HEK293 (cell line): ENCODE measurements around the gene MTR.

Experiments
- CTCF ChIA-PET: fragments of 350-600 bp; formaldehyde crosslinking; extraction: SDS; loops from one replicate; lab custom pipeline; 2021; ENCODE audit warnings: antibody characterized with exemption; lab: Yijun Ruan, JAX
- POLR2A ChIA-PET: fragments of 300-600 bp; formaldehyde crosslinking; extraction: SDS; loops from one replicate; lab custom pipeline; 2020; ENCODE audit warnings: antibody characterized with exemption, inconsistent platforms; lab: Yijun Ruan, JAX
- H3K27ac ChIP-seq: fragments of 200-500 bp; sonication (Bioruptor generic); 2 replicates; pipeline ENCODE4 v1.5.1; 2014; ENCODE audit warnings: low read depth, low read length, control low read depth, inconsistent platforms; ENCODE audit errors: extremely low read depth
- H3K36me3 ChIP-seq, 2 experiments: fragments of 200-500 bp in 1 of 2; sonication (Bioruptor generic) in 1 of 2; 1 replicate in 1 of 2; 2 replicates in 1 of 2; pipeline ENCODE4 v1.5.1; 2014 to 2017; ENCODE audit warnings: inconsistent platforms in 2 of 2, low read length in 2 of 2; ENCODE audit not compliant: control insufficient read depth in 2 of 2, insufficient read depth in 1 of 2
- H3K4me1 ChIP-seq: fragments of 200-500 bp; sonication (Bioruptor generic); 2 replicates; pipeline ENCODE4 v1.5.1; 2014; ENCODE audit warnings: mild to moderate bottlenecking, low read length, inconsistent platforms; ENCODE audit not compliant: control insufficient read depth, insufficient read depth
- H3K4me3 ChIP-seq: 2 replicates; pipeline ENCODE4 v1.5.1; 2011; ENCODE audit warnings: low read depth, mild to moderate bottlenecking, control low read depth, low read length, moderate library complexity
- H3K9me3 ChIP-seq: fragments of 200-500 bp; sonication (Bioruptor generic); 2 replicates; pipeline ENCODE4 v1.5.1; 2014; ENCODE audit warnings: low read depth, low read length, inconsistent platforms; ENCODE audit not compliant: control insufficient read depth, insufficient read depth
- ELK4 ChIP-seq: IDR thresholded peaks from 2 replicates; pipeline ENCODE4 v1.6.1; 2011; ENCODE audit warnings: mild to moderate bottlenecking, low read depth, low read length, borderline replicate concordance
- GLI4 ChIP-seq: fragments of 450-650 bp; formaldehyde crosslinking; IDR thresholded peaks from 2 replicates; pipeline ENCODE4 v1.5.1; 2016; ENCODE audit warnings: missing biosample characterization, missing genetic modification characterization
- GLIS1 ChIP-seq: fragments of 450-650 bp; formaldehyde crosslinking; IDR thresholded peaks from 2 replicates; pipeline ENCODE4 v1.5.1; 2016; ENCODE audit warnings: missing biosample characterization, missing genetic modification characterization
- GLIS2 ChIP-seq: fragments of 450-650 bp; formaldehyde crosslinking; IDR thresholded peaks from 2 replicates; pipeline ENCODE4 v1.5.1; 2016; ENCODE audit warnings: missing biosample characterization, missing genetic modification characterization
- IKZF3 ChIP-seq: fragments of 450-650 bp; IDR thresholded peaks from 2 replicates; pipeline ENCODE4 v1.5.0; 2018; ENCODE audit warnings: missing biosample characterization, mild to moderate bottlenecking, missing genetic modification characterization, moderate library complexity
- MZF1 ChIP-seq: fragments of 450-650 bp; formaldehyde crosslinking; IDR thresholded peaks from 2 replicates; pipeline ENCODE4 v1.5.1; 2017; ENCODE audit warnings: missing biosample characterization, missing genetic modification characterization, borderline replicate concordance
- PRDM1 ChIP-seq: fragments of 450-650 bp; formaldehyde crosslinking; IDR thresholded peaks from 2 replicates; pipeline ENCODE4; 2016; ENCODE audit warnings: missing biosample characterization, missing genetic modification characterization
- SP7 ChIP-seq: fragments of 450-650 bp; formaldehyde crosslinking; IDR thresholded peaks from 2 replicates; pipeline ENCODE4 v1.5.1; 2016; ENCODE audit warnings: missing biosample characterization, missing genetic modification characterization
- ZNF133 ChIP-seq: fragments of 450-650 bp; formaldehyde crosslinking; IDR thresholded peaks from 2 replicates; pipeline ENCODE4 v1.5.1; 2016; ENCODE audit warnings: missing biosample characterization, missing genetic modification characterization
- ZNF148 ChIP-seq: fragments of 450-650 bp; formaldehyde crosslinking; IDR thresholded peaks from 2 replicates; pipeline ENCODE4 v1.5.0; 2017; ENCODE audit warnings: missing biosample characterization, missing genetic modification characterization, borderline replicate concordance
- ZNF184 ChIP-seq: fragments of 450-650 bp; IDR thresholded peaks from 2 replicates; pipeline ENCODE4 v1.5.1; 2018; ENCODE audit warnings: missing biosample characterization, mild to moderate bottlenecking, missing genetic modification characterization
- ZNF266 ChIP-seq: fragments of 450-650 bp; formaldehyde crosslinking; IDR thresholded peaks from 2 replicates; pipeline ENCODE4 v1.5.1; 2016; ENCODE audit warnings: missing biosample characterization, missing genetic modification characterization, low read depth
- ZNF366 ChIP-seq: fragments of 450-650 bp; formaldehyde crosslinking; conservative IDR thresholded peaks from 2 replicates; pipeline ENCODE4 v1.5.1; 2016; ENCODE audit warnings: missing biosample characterization, missing genetic modification characterization
- ZNF416 ChIP-seq: fragments of 450-650 bp; formaldehyde crosslinking; IDR thresholded peaks from 2 replicates; pipeline ENCODE4 v1.5.1; 2016; ENCODE audit warnings: missing biosample characterization, missing genetic modification characterization
- ZNF510 ChIP-seq: fragments of 450-650 bp; formaldehyde crosslinking; IDR thresholded peaks from 2 replicates; pipeline ENCODE4 v1.5.1; 2018; ENCODE audit warnings: mild to moderate bottlenecking, missing genetic modification characterization, missing biosample characterization; ENCODE audit not compliant: insufficient replicate concordance
- ZNF529 ChIP-seq: fragments of 450-650 bp; formaldehyde crosslinking; IDR thresholded peaks from 2 replicates; pipeline ENCODE4 v1.5.1; 2017; ENCODE audit warnings: missing genetic modification characterization, missing biosample characterization; ENCODE audit not compliant: insufficient replicate concordance
- ZNF548 ChIP-seq: fragments of 450-650 bp; formaldehyde crosslinking; IDR thresholded peaks from 2 replicates; pipeline ENCODE4 v1.5.1; 2016; ENCODE audit warnings: missing biosample characterization, missing genetic modification characterization
- ZNF571 ChIP-seq: fragments of 450-650 bp; formaldehyde crosslinking; IDR thresholded peaks from 2 replicates; pipeline ENCODE4 v1.5.0; 2017; ENCODE audit warnings: missing biosample characterization, missing genetic modification characterization
- ZNF580 ChIP-seq: fragments of 450-650 bp; formaldehyde crosslinking; IDR thresholded peaks from 2 replicates; pipeline ENCODE4 v1.5.1; 2016; ENCODE audit warnings: missing biosample characterization, missing genetic modification characterization
- ZNF585B ChIP-seq: fragments of 450-650 bp; formaldehyde crosslinking; IDR thresholded peaks from 2 replicates; pipeline ENCODE4 v1.5.1; 2016; ENCODE audit warnings: missing biosample characterization, missing genetic modification characterization
- ZNF624 ChIP-seq: fragments of 450-650 bp; formaldehyde crosslinking; IDR thresholded peaks from 2 replicates; pipeline ENCODE4 v1.5.1; 2017; ENCODE audit warnings: missing biosample characterization, missing genetic modification characterization
- ZNF645 ChIP-seq: fragments of 450-650 bp; formaldehyde crosslinking; IDR thresholded peaks from 2 replicates; pipeline ENCODE4; 2016; ENCODE audit warnings: missing biosample characterization, missing genetic modification characterization
- ZNF837 ChIP-seq: fragments of 450-650 bp; formaldehyde crosslinking; IDR thresholded peaks from 2 replicates; pipeline ENCODE4 v1.5.1; 2016; ENCODE audit warnings: missing biosample characterization, missing genetic modification characterization

The MTR gene

GRCh38 chr1:236851871-236852270 is 56.8 kb downstream of the MTR start:
- POLR2A ChIA-PET = no interaction called here
- Histone ChIP-seq H3K4me1 (no peaks in the 10 kb centered on the region), H3K4me3 (no peak overlapping the region), H3K36me3 (peaks cover 27 to 82% of the 10 kb centered on the region in 2 experiments), H3K9me3 (no peaks in the 10 kb centered on the region), H3K27ac (no peak overlapping the region)
- TF ChIP-seq SP7 (tag by site-specific recombination) (no peak), ZNF580 (tag by site-specific recombination) (no peak), ZNF529 (tag by site-specific recombination) (no peak), IKZF3 (tag by site-specific recombination) (no peak), ZNF266 (no peak), ZNF184 (tag by site-specific recombination) (no peak), ZNF585B (tag by site-specific recombination) (no peak), ZNF624 (no peak), ZNF416 (tag by site-specific recombination) (no peak), ZNF645 (no peak), ZNF571 (tag by site-specific recombination) (no peak), ZNF133 (tag by site-specific recombination) (no peak), ZNF837 (tag by site-specific recombination) (no peak), ZNF148 (tag by site-specific recombination) (no peak)
- CTCF ChIA-PET = interaction anchor here (0.5 to 2.5 kb wide), 5 partner anchors 13 to 748 kb away, joined by 3 to 7 read pairs (median 3); no protein-coding TSS in a partner anchor

- POLR2A ChIA-PET = interaction anchor here (1.8 kb wide), 1 partner anchor 59 kb away, joined by 5 read pairs; the partner anchor contains the start of gene MTR
- no peak overlapping the region for H3K4me3 ChIP-seq
- CTCF ChIA-PET = interaction anchor here (0.6 kb wide), 1 partner anchor 712 kb away, joined by 3 read pairs; no protein-coding TSS in a partner anchor
- no peak overlapping the region for H3K27ac ChIP-seq
- H3K4me1 ChIP-seq = no peaks in the 10 kb centered on the region
- H3K9me3 ChIP-seq = no peaks in the 10 kb centered on the region
- H3K36me3 ChIP-seq = peaks cover 26 to 88% of the 10 kb centered on the region in 2 experiments
- TF ChIP-seq PRDM1 (tag by site-specific recombination) = no peak
- TF ChIP-seq GLI4 (tag by site-specific recombination) = no peak
- no peak for TF ChIP-seq ZNF837 (tag by site-specific recombination)
- TF ChIP-seq GLIS2 (tag by site-specific recombination) = no peak
- TF ChIP-seq ZNF148 (tag by site-specific recombination) = no peak
- TF ChIP-seq GLIS1 (tag by site-specific recombination) = no peak
- TF ChIP-seq MZF1 (tag by site-specific recombination) = no peak
- no peak for TF ChIP-seq ZNF366 (tag by site-specific recombination)
- no peak for TF ChIP-seq ZNF548 (tag by site-specific recombination)
- TF ChIP-seq ZNF510 (tag by site-specific recombination) = no peak
- no peak for TF ChIP-seq ELK4
Measured at GRCh38 chr1:236853921-236854604, 59.0 kb downstream of the MTR start.
